ENCODE results near the gene KHSRP. TPM values are rescaled to one million over a fixed set of nuclear protein-coding genes. Genes with fewer than 3 reads are reported as not detected.

The KHSRP gene
- total and polyA plus RNA-seq, 2 of the 13 experiments (the other 11 are each of a cell fraction or from before 2014, with no cell fraction given) = 72.1 to 129 TPM

DNA sequence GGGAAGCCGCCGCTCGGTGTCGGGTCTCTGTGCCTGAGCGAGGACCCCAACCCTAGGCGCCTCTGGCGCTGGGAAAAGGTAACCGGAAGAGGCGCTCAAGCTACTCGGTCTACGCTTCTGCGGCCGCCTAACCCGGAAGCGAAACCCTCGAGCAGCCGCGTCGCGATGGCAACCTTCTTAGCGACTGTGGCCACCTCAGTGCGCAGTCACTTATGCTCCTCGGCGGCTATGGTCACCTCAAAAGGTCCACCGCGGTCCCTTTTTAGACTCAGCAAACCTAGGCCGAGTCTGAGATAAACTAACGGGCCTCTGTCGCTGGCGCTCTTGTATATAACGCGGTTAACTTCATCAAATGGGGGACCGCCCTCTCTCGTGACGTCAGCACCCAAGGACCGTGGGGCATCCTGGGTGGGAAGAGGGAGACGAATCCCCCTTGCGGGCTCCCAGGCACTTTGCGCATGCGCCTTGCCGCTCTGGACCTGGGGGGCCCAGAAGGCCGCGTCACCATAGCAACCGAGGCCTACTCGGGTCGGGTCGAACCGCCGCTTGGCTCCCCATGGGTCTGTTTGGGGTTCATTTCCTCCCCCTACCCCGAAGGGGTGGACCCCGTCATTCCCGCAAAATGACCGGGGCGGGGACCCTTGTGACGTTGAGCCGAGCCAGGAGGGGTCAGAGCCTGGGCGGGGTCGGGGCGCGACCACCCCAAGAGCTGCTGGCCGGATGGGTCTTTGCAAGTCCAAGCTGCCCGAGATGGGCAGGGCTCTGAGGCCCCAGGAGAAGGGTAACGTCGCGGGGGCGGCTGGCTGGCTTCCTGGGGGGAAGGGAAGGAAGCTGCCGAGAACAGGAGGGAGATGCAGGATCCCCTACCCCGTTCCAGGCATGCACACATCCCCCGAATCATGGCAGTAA lies 31.3 kb downstream of the KHSRP start, which contains the start of gene GTF2F1 (continued):
- TF ChIP-seq ZNF18 (CRISPR knock-in tag; IDR thresholded peaks at IDR 0.05; ENCODE audit: insufficient replicate concordance) = peak; percentile 65
- TF ChIP-seq ZNF326 (CRISPR knock-in tag; IDR thresholded peaks at IDR 0.05; ENCODE audit: borderline replicate concordance) = no peak
- peak; percentile 28; the same call in 1 of the 2 replicates for TF ChIP-seq ZNF777 (CRISPR knock-in tag; IDR thresholded peaks at IDR 0.05)
- TF ChIP-seq PREB (CRISPR knock-in tag; IDR thresholded peaks at IDR 0.05) = no peak
- 0 out of 2 replicates have a peak, but pooled peaks have one; percentile 41 for TF ChIP-seq GMEB2 (CRISPR knock-in tag; IDR thresholded peaks at IDR 0.05; ENCODE audit: low read depth)
- no peak for TF ChIP-seq ZNF652 (CRISPR knock-in tag; IDR thresholded peaks at IDR 0.05; ENCODE audit: borderline replicate concordance, low read depth)
- TF ChIP-seq, protein P1, sequence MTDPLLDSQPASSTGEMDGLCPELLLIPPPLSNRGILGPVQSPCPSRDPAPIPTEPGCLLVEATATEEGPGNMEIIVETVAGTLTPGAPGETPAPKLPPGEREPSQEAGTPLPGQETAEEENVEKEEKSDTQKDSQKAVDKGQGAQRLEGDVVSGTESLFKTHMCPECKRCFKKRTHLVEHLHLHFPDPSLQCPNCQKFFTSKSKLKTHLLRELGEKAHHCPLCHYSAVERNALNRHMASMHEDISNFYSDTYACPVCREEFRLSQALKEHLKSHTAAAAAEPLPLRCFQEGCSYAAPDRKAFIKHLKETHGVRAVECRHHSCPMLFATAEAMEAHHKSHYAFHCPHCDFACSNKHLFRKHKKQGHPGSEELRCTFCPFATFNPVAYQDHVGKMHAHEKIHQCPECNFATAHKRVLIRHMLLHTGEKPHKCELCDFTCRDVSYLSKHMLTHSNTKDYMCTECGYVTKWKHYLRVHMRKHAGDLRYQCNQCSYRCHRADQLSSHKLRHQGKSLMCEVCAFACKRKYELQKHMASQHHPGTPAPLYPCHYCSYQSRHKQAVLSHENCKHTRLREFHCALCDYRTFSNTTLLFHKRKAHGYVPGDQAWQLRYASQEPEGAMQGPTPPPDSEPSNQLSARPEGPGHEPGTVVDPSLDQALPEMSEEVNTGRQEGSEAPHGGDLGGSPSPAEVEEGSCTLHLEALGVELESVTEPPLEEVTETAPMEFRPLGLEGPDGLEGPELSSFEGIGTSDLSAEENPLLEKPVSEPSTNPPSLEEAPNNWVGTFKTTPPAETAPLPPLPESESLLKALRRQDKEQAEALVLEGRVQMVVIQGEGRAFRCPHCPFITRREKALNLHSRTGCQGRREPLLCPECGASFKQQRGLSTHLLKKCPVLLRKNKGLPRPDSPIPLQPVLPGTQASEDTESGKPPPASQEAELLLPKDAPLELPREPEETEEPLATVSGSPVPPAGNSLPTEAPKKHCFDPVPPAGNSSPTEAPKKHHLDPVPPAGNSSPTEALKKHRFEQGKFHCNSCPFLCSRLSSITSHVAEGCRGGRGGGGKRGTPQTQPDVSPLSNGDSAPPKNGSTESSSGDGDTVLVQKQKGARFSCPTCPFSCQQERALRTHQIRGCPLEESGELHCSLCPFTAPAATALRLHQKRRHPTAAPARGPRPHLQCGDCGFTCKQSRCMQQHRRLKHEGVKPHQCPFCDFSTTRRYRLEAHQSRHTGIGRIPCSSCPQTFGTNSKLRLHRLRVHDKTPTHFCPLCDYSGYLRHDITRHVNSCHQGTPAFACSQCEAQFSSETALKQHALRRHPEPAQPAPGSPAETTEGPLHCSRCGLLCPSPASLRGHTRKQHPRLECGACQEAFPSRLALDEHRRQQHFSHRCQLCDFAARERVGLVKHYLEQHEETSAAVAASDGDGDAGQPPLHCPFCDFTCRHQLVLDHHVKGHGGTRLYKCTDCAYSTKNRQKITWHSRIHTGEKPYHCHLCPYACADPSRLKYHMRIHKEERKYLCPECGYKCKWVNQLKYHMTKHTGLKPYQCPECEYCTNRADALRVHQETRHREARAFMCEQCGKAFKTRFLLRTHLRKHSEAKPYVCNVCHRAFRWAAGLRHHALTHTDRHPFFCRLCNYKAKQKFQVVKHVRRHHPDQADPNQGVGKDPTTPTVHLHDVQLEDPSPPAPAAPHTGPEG (CRISPR knock-in tag; IDR thresholded peaks at IDR 0.05) = 0 out of 2 replicates have a peak, but pooled peaks have one; percentile 59
- no peak for TF ChIP-seq TBX3 (IDR thresholded peaks at IDR 0.05; ENCODE audit: borderline replicate concordance)
- no peak for TF ChIP-seq HOXD1 (CRISPR knock-in tag; IDR thresholded peaks at IDR 0.05)
- no peak for TF ChIP-seq ZNF780A (CRISPR knock-in tag; IDR thresholded peaks at IDR 0.05)
- TF ChIP-seq ATF7-NPFF (CRISPR knock-in tag; IDR thresholded peaks at IDR 0.05; ENCODE audit: low read depth) = 0 out of 2 replicates have a peak, but pooled peaks have one; percentile 25
- no peak for TF ChIP-seq ZNF737 (CRISPR knock-in tag; IDR thresholded peaks at IDR 0.05; ENCODE audit: borderline replicate concordance)
- TF ChIP-seq, protein P2, sequence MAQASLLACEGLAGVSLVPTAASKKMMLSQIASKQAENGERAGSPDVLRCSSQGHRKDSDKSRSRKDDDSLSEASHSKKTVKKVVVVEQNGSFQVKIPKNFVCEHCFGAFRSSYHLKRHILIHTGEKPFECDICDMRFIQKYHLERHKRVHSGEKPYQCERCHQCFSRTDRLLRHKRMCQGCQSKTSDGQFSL (CRISPR knock-in tag; IDR thresholded peaks at IDR 0.05) = no peak
- no peak for TF ChIP-seq SP5 (CRISPR knock-in tag; IDR thresholded peaks at IDR 0.05; ENCODE audit: borderline replicate concordance, low read depth)
- TF ChIP-seq, protein P3, sequence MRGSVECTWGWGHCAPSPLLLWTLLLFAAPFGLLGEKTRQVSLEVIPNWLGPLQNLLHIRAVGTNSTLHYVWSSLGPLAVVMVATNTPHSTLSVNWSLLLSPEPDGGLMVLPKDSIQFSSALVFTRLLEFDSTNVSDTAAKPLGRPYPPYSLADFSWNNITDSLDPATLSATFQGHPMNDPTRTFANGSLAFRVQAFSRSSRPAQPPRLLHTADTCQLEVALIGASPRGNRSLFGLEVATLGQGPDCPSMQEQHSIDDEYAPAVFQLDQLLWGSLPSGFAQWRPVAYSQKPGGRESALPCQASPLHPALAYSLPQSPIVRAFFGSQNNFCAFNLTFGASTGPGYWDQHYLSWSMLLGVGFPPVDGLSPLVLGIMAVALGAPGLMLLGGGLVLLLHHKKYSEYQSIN (CRISPR knock-in tag; IDR thresholded peaks at IDR 0.05; ENCODE audit: borderline replicate concordance) = no peak
- no peak for TF ChIP-seq NFE2 (CRISPR knock-in tag; IDR thresholded peaks at IDR 0.05)
